ENCODE results near the gene FBXL12. TPM values are rescaled to one million over a fixed set of nuclear protein-coding genes. Genes with fewer than 3 reads are reported as not detected.

FBXL12 gene
- total RNA-seq, result 16.5 and 17.3 TPM in 2 replicates

GRCh38 chr19:9818734-9819595 lies at the start of gene FBXL12:
TSS of gene FBXL12 (minus strand) at chr19:9819079. CDS start at chr19:9818813, 266 bp downstream.

GRCh38 chr19:9834726-9835506 lies 16.0 kb upstream of the FBXL12 start, which contains the start of gene PIN1:
TSS of gene PIN1 (plus strand) at chr19:9835318. CDS start at chr19:9835345, 27 bp downstream.

GRCh38 chr19:9827289-9828238 lies 8.7 kb upstream of the FBXL12 start, which contains the start of gene UBL5:
TSS of gene UBL5 (plus strand) at chr19:9827918. CDS start at chr19:9828338, 420 bp downstream.

GRCh38 chr19:9768175-9769112 lies 50.4 kb downstream of the FBXL12 start, which contains the start of gene ZNF846:
TSS of gene ZNF846 (minus strand) at chr19:9768738. CDS start at chr19:9764950, 3,788 bp downstream.

Small RNA genes within 50 kb of the gene (small RNA-seq; reads per million reads assigned to genes)
- 0.34 reads per million, percentile 14 among the genes with 10 or more reads in this experiment for gene RF00156

Other genes starting within 250 kb of the FBXL12 start
- 32.7 and 43.6 TPM in 2 replicates for gene ZNF121, start 234.6 kb downstream of the FBXL12 start, total RNA-seq
- 26.8 and 28.4 TPM in 2 replicates for gene ZNF561, start 197.8 kb downstream of the FBXL12 start, total RNA-seq
- gene ZNF562, start 144.0 kb downstream of the FBXL12 start, total RNA-seq, result 27.8 and 30.2 TPM in 2 replicates
- gene ZNF846, start 50.3 kb downstream of the FBXL12 start, total RNA-seq, result 6.7 and 6.9 TPM in 2 replicates
- 238 and 244 TPM in 2 replicates for gene UBL5, start 8.8 kb upstream of the FBXL12 start, total RNA-seq
- gene PIN1, start 16.2 kb upstream of the FBXL12 start, total RNA-seq, result 83.0 and 92.1 TPM in 2 replicates
- 0.38 and 1.6 TPM in 2 replicates for gene OLFM2, start 117.4 kb upstream of the FBXL12 start, total RNA-seq
- 0.67 TPM in 1 of 2 replicates, not detected in the other for gene COL5A3, start 191.4 kb upstream of the FBXL12 start, total RNA-seq
- gene RDH8, start 194.4 kb upstream of the FBXL12 start, total RNA-seq, result not detected in 2 replicates

Measured in vein endothelial cell (primary cell).